Measurements from ENCODE around the gene DCHS1. TPM values are rescaled to one million over a fixed set of nuclear protein-coding genes. Genes with fewer than 3 reads are reported as not detected.

The DCHS1 gene
- total and polyA plus RNA-seq, 4 donors: 6.0 to 39.9 (median 11.5) TPM

- H3K4me1 ChIP-seq (ENCODE audit: control insufficient read depth in 5 of 5, insufficient read depth in 5 of 5, low read length in 5 of 5): peaks cover 0 to 16% (median 10%) of the 10 kb centered on the region in 5 donors
- H3K4me3 ChIP-seq: no peak overlapping the region
- DNase-seq (no peak), ATAC-seq (ENCODE audit: insufficient read depth, low FRiP score) (no peak)
- peaks cover 0 to 54% (median 27%) of the 10 kb centered on the region in 4 donors for H3K36me3 ChIP-seq (ENCODE audit: control insufficient read depth in 4 of 4, insufficient read depth in 4 of 4, low read length in 4 of 4)
- no peak overlapping the region for H3K27ac ChIP-seq (ENCODE audit: low read depth in 1 of 2, low read length in 1 of 2)
- H3K9me3 ChIP-seq (ENCODE audit: control insufficient read depth in 4 of 4, insufficient read depth in 3 of 4, low read length in 3 of 4): peaks cover 0 to 2% (median 0%) of the 10 kb centered on the region in 4 donors
- H3K9ac ChIP-seq (ENCODE audit: insufficient read depth in 1 of 2, low read length in 2 of 2): no peak overlapping the region
- 84 to 94% methylated on average over 11 of the region's 11 CpGs for WGBS, 2 donors
- H3K27me3 ChIP-seq (ENCODE audit: control insufficient read depth in 3 of 3, insufficient read depth in 3 of 3, low read length in 2 of 3): no peaks in the 10 kb centered on the region
- no peak for TF ChIP-seq CTCF (IDR thresholded peaks at IDR 0.05; ENCODE audit: control extremely low read depth, extremely low read depth)
These were observed 24.2 kb downstream of the DCHS1 start for GRCh38 chr11:6631361-6631890.

DNA sequence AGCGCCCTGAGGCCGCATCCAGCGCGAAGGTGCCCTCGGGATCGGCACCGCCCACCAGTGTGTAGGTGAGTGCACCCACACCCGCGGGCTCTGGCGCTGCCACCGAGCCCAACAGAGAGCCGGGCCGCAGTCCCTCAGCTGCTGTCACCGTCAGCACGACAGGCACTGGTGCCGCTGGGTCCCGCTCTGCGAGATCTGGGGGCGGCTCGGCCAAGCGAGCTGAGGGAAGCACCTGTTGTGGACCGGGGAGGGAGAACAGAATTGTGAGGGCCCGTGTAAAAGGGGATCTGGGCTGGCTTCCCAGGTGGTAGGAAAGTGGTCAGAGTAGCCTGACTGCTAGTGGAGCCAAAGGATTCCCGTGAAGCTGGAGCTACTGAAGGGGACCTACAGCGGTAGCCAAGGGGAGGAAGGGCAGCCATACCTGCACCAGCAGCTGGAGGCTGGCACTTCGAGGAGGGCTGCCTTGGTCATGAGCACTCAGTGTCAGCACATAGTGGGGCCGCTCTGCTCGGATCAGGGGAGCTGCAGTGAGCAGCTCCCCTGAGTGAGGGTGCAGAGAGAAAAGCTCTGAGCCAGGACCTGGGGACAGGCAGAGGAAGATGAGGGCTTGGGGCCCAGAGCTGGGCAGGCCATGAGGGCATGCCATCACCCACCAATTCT is 24.8 kb downstream of the DCHS1 start:
- Histone ChIP-seq H3K4me3 (no peak overlapping the region), H3K27me3 (ENCODE audit: control insufficient read depth in 3 of 3, insufficient read depth in 3 of 3, low read length in 2 of 3) (no peaks in the 10 kb centered on the region), H3K36me3 (ENCODE audit: control insufficient read depth in 4 of 4, insufficient read depth in 4 of 4, low read length in 4 of 4) (peaks cover 0 to 61% (median 32%) of the 10 kb centered on the region in 4 donors), H3K9me3 (ENCODE audit: control insufficient read depth in 4 of 4, insufficient read depth in 3 of 4, low read length in 3 of 4) (peaks cover 0 to 2% (median 0%) of the 10 kb centered on the region in 4 donors), H3K27ac (ENCODE audit: low read depth in 1 of 2, low read length in 1 of 2) (no peak overlapping the region), H3K4me1 (ENCODE audit: control insufficient read depth in 5 of 5, insufficient read depth in 5 of 5, low read length in 5 of 5) (peaks cover 0 to 10% (median 8%) of the 10 kb centered on the region in 5 donors), H3K9ac (ENCODE audit: insufficient read depth in 1 of 2, low read length in 2 of 2) (no peak overlapping the region)
- no peak for DNase-seq
- no peak for ATAC-seq (ENCODE audit: insufficient read depth, low FRiP score)
- 73 to 85% methylated on average over 27 to 28 of the region's 28 CpGs for WGBS, 2 donors
- no peak for TF ChIP-seq CTCF (IDR thresholded peaks at IDR 0.05; ENCODE audit: control extremely low read depth, extremely low read depth)

DNA sequence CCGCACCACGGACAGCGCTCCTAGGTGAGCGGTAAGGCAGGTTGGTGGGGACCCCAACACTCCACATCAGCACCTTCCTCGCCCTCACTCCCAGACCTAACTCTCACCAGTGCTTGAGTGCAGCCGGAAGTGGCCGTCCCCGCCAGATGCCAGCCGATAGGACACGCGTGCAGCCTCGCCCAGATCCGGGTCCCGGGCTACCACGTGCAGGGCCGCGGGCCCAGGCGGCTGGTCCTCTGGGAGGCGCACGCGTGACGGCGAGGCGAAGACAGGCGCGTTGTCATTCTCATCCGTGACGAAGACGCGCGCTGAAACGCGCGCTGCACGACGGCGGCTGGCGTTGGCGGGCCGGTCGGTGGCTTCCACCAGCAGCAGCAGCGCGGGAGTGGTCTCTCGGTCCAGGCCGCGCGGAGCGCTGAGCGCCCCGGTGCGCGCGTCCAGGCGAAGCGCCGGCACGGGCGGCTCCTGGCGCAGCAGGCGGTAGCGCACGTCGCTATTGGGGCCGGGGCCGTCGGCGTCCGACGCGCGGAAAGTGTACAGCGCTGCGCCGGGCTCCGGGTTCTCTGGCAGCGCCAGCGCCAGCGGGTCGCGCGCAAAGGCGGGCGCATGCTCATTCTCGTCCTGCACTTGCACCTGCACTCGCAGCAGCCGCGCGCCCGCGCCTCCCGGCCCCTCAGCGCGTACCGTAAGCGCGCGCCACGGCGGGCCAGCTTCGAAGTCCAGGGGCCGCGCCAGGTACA is 25.5 kb downstream of the DCHS1 start:
- no peak for TF ChIP-seq CTCF (IDR thresholded peaks at IDR 0.05; ENCODE audit: control extremely low read depth, extremely low read depth)
- 75 to 88% methylated on average over 102 of the region's 102 CpGs for WGBS, 2 donors
- ATAC-seq (ENCODE audit: insufficient read depth, low FRiP score): peak; percentile 22

More for the DNA sequence above, 25.5 kb downstream of the DCHS1 start:
- peaks cover 0 to 2% (median 0%) of the 10 kb centered on the region in 4 donors for H3K9me3 ChIP-seq (ENCODE audit: control insufficient read depth in 4 of 4, insufficient read depth in 3 of 4, low read length in 3 of 4)
- no peak overlapping the region for H3K9ac ChIP-seq (ENCODE audit: insufficient read depth in 1 of 2, low read length in 2 of 2)
- peaks cover 0 to 68% (median 37%) of the 10 kb centered on the region in 4 donors for H3K36me3 ChIP-seq (ENCODE audit: control insufficient read depth in 4 of 4, insufficient read depth in 4 of 4, low read length in 4 of 4)
- H3K27ac ChIP-seq (ENCODE audit: low read depth in 1 of 2, low read length in 1 of 2): no peak overlapping the region
- no peaks in the 10 kb centered on the region for H3K27me3 ChIP-seq (ENCODE audit: control insufficient read depth in 3 of 3, insufficient read depth in 3 of 3, low read length in 2 of 3)
- H3K4me3 ChIP-seq: no peak overlapping the region
- peaks cover 0 to 6% (median 1%) of the 10 kb centered on the region in 5 donors for H3K4me1 ChIP-seq (ENCODE audit: control insufficient read depth in 5 of 5, insufficient read depth in 5 of 5, low read length in 5 of 5)
- peak in 1 of 3 donors; percentile 36 for DNase-seq
